ENCODE measurements around the gene ITPK1.

DNA sequence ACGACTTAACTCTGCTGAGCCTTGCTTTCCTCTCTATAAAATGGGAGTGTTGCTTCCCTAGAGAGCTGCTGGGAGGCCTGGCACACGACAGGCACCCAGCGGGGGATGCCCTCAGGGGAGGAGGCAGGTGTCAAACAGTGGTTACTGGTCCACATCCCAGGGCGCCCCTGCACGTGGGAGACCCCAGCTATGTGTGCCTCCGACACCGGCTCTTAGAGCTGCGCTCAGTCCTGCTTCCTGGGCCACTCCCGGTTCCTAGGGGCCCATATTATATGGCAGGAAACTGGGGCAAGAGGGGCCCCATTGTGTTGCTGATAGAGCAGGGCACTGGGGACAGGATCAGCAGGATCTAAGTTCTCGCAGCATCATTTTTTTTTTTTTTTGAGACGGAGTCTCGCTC lies 145.5 kb downstream of the ITPK1 start:
- TF ChIP-seq ARNTL (CRISPR knock-in tag; IDR thresholded peaks at IDR 0.05; ENCODE audit: borderline replicate concordance, low read depth) (no peak), ZFP30 (CRISPR knock-in tag; IDR thresholded peaks at IDR 0.05) (no peak)
